HEK293 (cell line): Measurements from ENCODE around the gene ULBP1.

Experiments
- GLIS1 ChIP-seq: fragments of 450-650 bp; formaldehyde crosslinking; IDR thresholded peaks from 2 replicates; pipeline ENCODE4 v1.5.1; 2016; ENCODE audit warnings: missing biosample characterization, missing genetic modification characterization
- HOXA7 ChIP-seq: sonication (generic); formaldehyde crosslinking; IDR thresholded peaks from 2 replicates; pipeline ENCODE4 v1.8.1; 2022; ENCODE audit warnings: missing genetic modification reagents, borderline replicate concordance
- IKZF3 ChIP-seq: fragments of 450-650 bp; IDR thresholded peaks from 2 replicates; pipeline ENCODE4 v1.5.0; 2018; ENCODE audit warnings: missing biosample characterization, mild to moderate bottlenecking, missing genetic modification characterization, moderate library complexity
- RBAK ChIP-seq: fragments of 450-650 bp; formaldehyde crosslinking; IDR thresholded peaks from 2 replicates; pipeline ENCODE4 v1.5.1; 2016; ENCODE audit warnings: missing biosample characterization, missing genetic modification characterization
- REST ChIP-seq: fragments of 450-650 bp; formaldehyde crosslinking; IDR thresholded peaks from 2 replicates; pipeline ENCODE4 v1.5.1; 2016; ENCODE audit warnings: missing biosample characterization, missing genetic modification characterization
- SP2 ChIP-seq: fragments of 450-650 bp; formaldehyde crosslinking; IDR thresholded peaks from 2 replicates; pipeline ENCODE4 v1.5.1; 2016; ENCODE audit warnings: missing biosample characterization, missing genetic modification characterization
- TRIM28 ChIP-seq: IDR thresholded peaks from 2 replicates; pipeline ENCODE4 v1.6.1; 2011; ENCODE audit warnings: low read length, control low read depth, borderline replicate concordance
- ZBTB44 ChIP-seq: fragments of 450-650 bp; IDR thresholded peaks from 2 replicates; pipeline ENCODE4 v1.5.1; 2018; ENCODE audit warnings: missing biosample characterization, mild to moderate bottlenecking, missing genetic modification characterization
- ZBTB6 ChIP-seq: fragments of 450-650 bp; formaldehyde crosslinking; IDR thresholded peaks from 2 replicates; pipeline ENCODE4 v1.5.1; 2017; ENCODE audit warnings: missing biosample characterization, missing genetic modification characterization
- ZNF121 ChIP-seq: fragments of 450-650 bp; formaldehyde crosslinking; IDR thresholded peaks from 2 replicates; pipeline ENCODE4 v1.5.1; 2016; ENCODE audit warnings: missing biosample characterization, missing genetic modification characterization
- ZNF146 ChIP-seq: fragments of 450-650 bp; formaldehyde crosslinking; IDR thresholded peaks from 2 replicates; pipeline ENCODE4 v1.5.1; 2016; ENCODE audit warnings: missing biosample characterization, missing genetic modification characterization
- ZNF513 ChIP-seq: fragments of 450-650 bp; IDR thresholded peaks from 2 replicates; pipeline ENCODE4 v1.5.1; 2018; ENCODE audit warnings: missing biosample characterization, missing genetic modification characterization
- ZNF530 ChIP-seq: fragments of 450-650 bp; formaldehyde crosslinking; IDR thresholded peaks from 2 replicates; pipeline ENCODE4 v1.5.1; 2016; ENCODE audit warnings: low read depth, missing biosample characterization, missing genetic modification characterization
- ZNF629 ChIP-seq: fragments of 450-650 bp; formaldehyde crosslinking; IDR thresholded peaks from 2 replicates; pipeline ENCODE4 v1.5.1; 2017; ENCODE audit warnings: missing biosample characterization, missing genetic modification characterization
- ZNF658 ChIP-seq: fragments of 450-650 bp; formaldehyde crosslinking; IDR thresholded peaks from 2 replicates; pipeline ENCODE4; 2016; ENCODE audit warnings: missing biosample characterization, missing genetic modification characterization
- ZNF660 ChIP-seq: fragments of 450-650 bp; IDR thresholded peaks from 2 replicates; pipeline ENCODE4 v1.5.1; 2018; ENCODE audit warnings: missing biosample characterization, mild to moderate bottlenecking, missing genetic modification characterization
- ZNF670 ChIP-seq: fragments of 450-650 bp; formaldehyde crosslinking; IDR thresholded peaks from 2 replicates; pipeline ENCODE4 v1.5.1; 2016; ENCODE audit warnings: missing biosample characterization, missing genetic modification characterization, low read depth
- ZNF707 ChIP-seq: fragments of 450-650 bp; formaldehyde crosslinking; IDR thresholded peaks from 2 replicates; pipeline ENCODE4 v1.5.1; 2016; ENCODE audit warnings: missing biosample characterization, missing genetic modification characterization
- ZSCAN30 ChIP-seq: fragments of 450-650 bp; IDR thresholded peaks from 2 replicates; pipeline ENCODE4 v1.5.1; 2018; ENCODE audit warnings: missing biosample characterization, mild to moderate bottlenecking, missing genetic modification characterization, moderate library complexity
- TF ChIP-seq, protein P1 (sequence below): fragments of 450-650 bp; formaldehyde crosslinking; IDR thresholded peaks from 2 replicates; pipeline ENCODE4 v1.5.1; 2016; ENCODE audit warnings: missing biosample characterization, missing genetic modification characterization, low read depth
- TF ChIP-seq, protein P2 (sequence below): fragments of 450-650 bp; formaldehyde crosslinking; IDR thresholded peaks from 2 replicates; pipeline ENCODE4 v1.5.1; 2016; ENCODE audit warnings: missing biosample characterization, missing genetic modification characterization
- TF ChIP-seq, protein P3 (sequence below): fragments of 450-650 bp; formaldehyde crosslinking; IDR thresholded peaks from 2 replicates; pipeline ENCODE4 v1.5.1; 2016; ENCODE audit warnings: missing biosample characterization, missing genetic modification characterization

Gene ULBP1

GRCh38 chr6:149922642-149923326 lies 41.0 kb upstream of the ULBP1 start, which contains the start of gene RAET1G (continued):
- no peak for TF ChIP-seq ZNF513 (tag by site-specific recombination)
- no peak for TF ChIP-seq ZNF658
- no peak for TF ChIP-seq HOXA7 (CRISPR knock-in tag)
- no peak for TF ChIP-seq ZNF121 (tag by site-specific recombination)
- TF ChIP-seq ZBTB6 (tag by site-specific recombination), result no peak
- TF ChIP-seq, protein P1, sequence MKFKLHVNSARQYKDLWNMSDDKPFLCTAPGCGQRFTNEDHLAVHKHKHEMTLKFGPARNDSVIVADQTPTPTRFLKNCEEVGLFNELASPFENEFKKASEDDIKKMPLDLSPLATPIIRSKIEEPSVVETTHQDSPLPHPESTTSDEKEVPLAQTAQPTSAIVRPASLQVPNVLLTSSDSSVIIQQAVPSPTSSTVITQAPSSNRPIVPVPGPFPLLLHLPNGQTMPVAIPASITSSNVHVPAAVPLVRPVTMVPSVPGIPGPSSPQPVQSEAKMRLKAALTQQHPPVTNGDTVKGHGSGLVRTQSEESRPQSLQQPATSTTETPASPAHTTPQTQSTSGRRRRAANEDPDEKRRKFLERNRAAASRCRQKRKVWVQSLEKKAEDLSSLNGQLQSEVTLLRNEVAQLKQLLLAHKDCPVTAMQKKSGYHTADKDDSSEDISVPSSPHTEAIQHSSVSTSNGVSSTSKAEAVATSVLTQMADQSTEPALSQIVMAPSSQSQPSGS (tag by site-specific recombination), result no peak
- 0 out of 2 replicates have a peak, but pooled peaks have one; percentile 48 for TF ChIP-seq ZSCAN30
- TF ChIP-seq REST (tag by site-specific recombination), result peak; percentile 61
- TF ChIP-seq RBAK (tag by site-specific recombination), result no peak
- no peak for TF ChIP-seq TRIM28
- TF ChIP-seq ZNF707, result no peak
- no peak for TF ChIP-seq ZNF670
- TF ChIP-seq ZNF660, result no peak
- TF ChIP-seq, protein P2, sequence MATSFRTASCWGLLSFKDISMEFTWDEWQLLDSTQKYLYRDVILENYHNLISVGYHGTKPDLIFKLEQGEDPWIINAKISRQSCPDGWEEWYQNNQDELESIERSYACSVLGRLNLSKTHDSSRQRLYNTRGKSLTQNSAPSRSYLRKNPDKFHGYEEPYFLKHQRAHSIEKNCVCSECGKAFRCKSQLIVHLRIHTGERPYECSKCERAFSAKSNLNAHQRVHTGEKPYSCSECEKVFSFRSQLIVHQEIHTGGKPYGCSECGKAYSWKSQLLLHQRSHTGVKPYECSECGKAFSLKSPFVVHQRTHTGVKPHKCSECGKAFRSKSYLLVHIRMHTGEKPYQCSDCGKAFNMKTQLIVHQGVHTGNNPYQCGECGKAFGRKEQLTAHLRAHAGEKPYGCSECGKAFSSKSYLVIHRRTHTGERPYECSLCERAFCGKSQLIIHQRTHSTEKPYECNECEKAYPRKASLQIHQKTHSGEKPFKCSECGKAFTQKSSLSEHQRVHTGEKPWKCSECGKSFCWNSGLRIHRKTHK (tag by site-specific recombination), result no peak
- no peak for TF ChIP-seq ZNF530 (tag by site-specific recombination)
- TF ChIP-seq, protein P3, sequence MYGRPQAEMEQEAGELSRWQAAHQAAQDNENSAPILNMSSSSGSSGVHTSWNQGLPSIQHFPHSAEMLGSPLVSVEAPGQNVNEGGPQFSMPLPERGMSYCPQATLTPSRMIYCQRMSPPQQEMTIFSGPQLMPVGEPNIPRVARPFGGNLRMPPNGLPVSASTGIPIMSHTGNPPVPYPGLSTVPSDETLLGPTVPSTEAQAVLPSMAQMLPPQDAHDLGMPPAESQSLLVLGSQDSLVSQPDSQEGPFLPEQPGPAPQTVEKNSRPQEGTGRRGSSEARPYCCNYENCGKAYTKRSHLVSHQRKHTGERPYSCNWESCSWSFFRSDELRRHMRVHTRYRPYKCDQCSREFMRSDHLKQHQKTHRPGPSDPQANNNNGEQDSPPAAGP (tag by site-specific recombination), result peak; percentile 35; the same call in 1 of the 2 replicates
- no peak for TF ChIP-seq ZNF146
- TF ChIP-seq IKZF3 (tag by site-specific recombination), result 0 out of 2 replicates have a peak, but pooled peaks have one; percentile 16
- peak; percentile 85 for TF ChIP-seq SP2 (tag by site-specific recombination)
- TF ChIP-seq ZBTB44 (tag by site-specific recombination), result 0 out of 2 replicates have a peak, but pooled peaks have one; percentile 25
- peak; percentile 65 for TF ChIP-seq GLIS1
- TF ChIP-seq ZNF629 (tag by site-specific recombination), result peak; percentile 84
